Lower leg skin (tissue), 3 donors: ENCODE results near the gene ZNF326.

Source experiments
- POLR2A ChIP-seq, 2 donors: fragments of 450-650 bp; IDR thresholded peaks; one replicate each; pipeline ENCODE4 v1.6.1; 2016 to 2017; ENCODE audit warnings: antibody characterized with exemption in 2 of 2, mild to moderate bottlenecking in 1 of 2, moderate library complexity in 1 of 2
- TF ChIP-seq, protein P1 (sequence below), 3 donors: fragments of 450-650 bp; IDR thresholded peaks; one replicate each; pipeline ENCODE4 v1.5.1; 2016; ENCODE audit warnings: antibody characterized with exemption in 3 of 3, mild to moderate bottlenecking in 3 of 3, moderate library complexity in 2 of 3

DNA sequence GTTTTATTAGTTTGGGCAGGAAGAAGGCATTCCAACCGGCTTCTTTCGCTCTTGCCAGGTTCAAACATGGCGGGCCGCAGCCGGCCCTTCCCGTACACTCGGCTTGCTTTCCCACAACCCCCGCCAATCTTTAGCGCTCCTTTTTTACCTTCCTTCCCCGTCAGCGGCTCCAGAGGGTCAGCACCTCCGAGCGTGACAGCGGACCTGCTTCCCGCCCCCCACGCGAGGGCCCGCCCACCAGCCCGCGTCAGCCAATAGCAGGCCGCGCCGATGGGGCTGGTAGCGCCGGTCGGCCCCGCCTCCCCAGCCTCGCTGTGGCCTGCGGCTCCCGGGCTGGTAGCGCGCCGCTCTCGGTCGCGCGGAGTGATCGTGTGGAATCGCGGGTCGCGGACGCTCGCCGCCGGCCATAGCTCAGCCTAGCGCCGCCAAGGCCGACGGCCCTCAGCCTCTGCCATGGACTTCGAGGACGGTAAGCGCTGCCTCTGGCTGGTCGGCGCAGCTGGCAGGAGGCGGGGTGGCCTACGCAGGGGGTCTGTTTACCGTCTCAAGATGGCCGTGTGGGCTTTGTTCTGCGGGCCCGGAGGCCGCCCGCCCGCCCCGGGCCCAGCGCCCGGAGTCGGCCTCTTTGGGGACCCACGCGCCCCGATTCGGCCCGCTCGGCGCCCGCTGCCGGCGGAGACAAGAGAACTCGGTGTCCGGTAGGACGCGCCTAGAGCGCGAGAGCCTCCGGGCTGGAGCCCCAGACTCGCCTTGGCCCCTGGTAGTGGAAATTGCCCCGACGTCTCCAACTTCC is at the start of gene ZNF326:
- TF ChIP-seq, protein P1, sequence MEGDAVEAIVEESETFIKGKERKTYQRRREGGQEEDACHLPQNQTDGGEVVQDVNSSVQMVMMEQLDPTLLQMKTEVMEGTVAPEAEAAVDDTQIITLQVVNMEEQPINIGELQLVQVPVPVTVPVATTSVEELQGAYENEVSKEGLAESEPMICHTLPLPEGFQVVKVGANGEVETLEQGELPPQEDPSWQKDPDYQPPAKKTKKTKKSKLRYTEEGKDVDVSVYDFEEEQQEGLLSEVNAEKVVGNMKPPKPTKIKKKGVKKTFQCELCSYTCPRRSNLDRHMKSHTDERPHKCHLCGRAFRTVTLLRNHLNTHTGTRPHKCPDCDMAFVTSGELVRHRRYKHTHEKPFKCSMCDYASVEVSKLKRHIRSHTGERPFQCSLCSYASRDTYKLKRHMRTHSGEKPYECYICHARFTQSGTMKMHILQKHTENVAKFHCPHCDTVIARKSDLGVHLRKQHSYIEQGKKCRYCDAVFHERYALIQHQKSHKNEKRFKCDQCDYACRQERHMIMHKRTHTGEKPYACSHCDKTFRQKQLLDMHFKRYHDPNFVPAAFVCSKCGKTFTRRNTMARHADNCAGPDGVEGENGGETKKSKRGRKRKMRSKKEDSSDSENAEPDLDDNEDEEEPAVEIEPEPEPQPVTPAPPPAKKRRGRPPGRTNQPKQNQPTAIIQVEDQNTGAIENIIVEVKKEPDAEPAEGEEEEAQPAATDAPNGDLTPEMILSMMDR (IDR thresholded peaks at IDR 0.05), result no peak
- TF ChIP-seq POLR2A (IDR thresholded peaks at IDR 0.05), result peak in 1 of 2 donors; percentile 96
